ENCODE data around the gene SLC17A7.

Gene SLC17A7

DNA sequence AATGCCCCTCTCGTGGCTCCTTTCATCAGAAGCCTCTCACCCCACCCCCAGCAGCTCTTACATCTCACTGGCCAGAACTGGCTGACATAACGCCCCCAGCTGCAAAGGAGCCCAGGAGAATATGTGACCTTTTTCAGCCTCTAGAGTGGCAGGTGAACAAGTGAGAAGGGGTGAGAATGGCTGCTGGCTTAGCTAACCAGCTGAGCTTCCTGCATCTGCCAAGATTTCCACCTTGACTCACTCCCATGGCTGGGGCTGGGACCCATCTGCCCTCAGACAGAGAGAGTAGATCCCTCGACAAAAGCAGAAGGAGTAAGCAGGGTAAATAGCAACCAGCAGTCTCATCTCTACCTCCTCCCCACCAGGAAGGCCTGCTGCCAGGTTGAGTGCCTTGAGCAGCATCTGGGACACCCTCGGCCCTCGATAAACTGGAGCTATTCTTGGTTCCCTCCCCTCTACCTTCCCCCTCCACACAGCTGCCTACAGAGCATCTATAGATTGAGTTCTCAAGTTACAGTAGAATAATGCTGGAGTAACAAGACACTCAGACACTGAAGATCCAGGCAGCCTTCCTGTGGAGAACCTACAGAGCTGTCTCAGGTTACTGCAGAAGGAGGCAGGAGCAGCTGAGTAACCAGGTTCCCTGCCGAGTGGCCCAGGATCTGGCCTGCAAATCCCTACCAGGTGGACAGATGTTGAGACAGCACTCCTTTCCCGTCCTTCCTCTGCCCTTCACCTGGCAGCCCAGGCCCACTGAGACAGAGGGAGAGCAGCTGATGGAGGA is 37.7 kb downstream of the SLC17A7 start:
- DNase-seq: no peak

GRCh38 chr19:49400029-49400428 is 41.3 kb downstream of the SLC17A7 start:
- no peak for DNase-seq

DNA sequence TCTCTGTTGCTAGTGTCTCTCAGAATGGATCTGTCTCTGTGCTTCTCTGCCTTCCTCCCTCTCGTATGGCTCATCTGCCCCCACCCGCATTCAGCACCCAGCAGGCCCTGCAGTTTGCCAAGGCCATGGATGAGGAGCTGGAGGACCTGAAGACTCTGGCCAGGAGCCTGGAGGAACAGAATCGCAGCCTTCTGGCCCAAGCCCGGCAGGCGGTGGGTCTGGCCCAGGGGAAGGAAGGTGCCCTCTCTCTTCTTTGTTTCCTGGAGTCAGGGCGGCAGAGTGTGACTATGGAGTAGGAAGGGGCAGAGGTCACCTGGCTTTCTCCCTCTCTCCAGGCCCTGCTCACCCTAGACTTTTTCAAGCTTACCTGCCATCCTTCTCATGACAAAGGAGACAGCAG is 42.4 kb downstream of the SLC17A7 start:
- DNase-seq: no peak

- DNase-seq: no peak
These were observed 43.2 kb downstream of the SLC17A7 start for GRCh38 chr19:49398001-49398615.

DNA sequence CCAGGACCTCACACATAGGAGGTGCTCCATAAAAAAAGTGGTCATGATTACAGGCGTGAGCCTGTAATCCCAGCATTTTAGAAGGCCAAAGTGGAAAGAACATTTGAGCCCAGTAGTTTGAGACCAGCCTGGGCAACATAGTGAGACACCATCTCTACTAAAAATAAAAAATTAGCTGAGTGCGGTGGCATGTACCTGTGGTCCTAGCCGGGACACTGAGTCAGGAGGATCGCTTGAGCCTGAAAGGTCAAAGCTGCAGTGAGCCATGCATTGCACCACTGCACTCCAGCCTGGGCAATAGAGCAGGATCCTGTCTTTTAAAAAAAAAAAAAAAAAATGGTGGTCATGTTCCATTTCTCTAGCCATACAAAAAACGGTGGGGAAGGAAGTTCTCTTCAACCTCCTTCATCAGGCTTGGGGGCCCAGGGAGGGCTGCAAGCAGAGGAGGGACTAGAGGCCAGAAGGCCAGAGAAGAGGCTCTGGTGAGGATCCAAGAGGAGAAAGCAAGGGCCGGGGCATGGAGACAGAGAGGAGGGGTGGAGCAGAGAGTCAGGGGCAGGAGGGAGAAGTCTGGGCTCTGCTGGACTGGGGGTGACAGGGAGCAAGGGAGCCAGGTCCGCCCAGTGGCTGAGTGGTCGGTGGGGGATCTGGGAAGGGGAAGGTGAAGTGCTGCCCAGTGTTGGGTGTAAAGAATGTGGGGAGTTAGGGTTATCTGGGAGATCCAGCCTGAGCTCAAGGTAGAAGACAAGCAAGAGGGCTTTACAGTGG is 44.4 kb downstream of the SLC17A7 start:
- DNase-seq: no peak

DNA sequence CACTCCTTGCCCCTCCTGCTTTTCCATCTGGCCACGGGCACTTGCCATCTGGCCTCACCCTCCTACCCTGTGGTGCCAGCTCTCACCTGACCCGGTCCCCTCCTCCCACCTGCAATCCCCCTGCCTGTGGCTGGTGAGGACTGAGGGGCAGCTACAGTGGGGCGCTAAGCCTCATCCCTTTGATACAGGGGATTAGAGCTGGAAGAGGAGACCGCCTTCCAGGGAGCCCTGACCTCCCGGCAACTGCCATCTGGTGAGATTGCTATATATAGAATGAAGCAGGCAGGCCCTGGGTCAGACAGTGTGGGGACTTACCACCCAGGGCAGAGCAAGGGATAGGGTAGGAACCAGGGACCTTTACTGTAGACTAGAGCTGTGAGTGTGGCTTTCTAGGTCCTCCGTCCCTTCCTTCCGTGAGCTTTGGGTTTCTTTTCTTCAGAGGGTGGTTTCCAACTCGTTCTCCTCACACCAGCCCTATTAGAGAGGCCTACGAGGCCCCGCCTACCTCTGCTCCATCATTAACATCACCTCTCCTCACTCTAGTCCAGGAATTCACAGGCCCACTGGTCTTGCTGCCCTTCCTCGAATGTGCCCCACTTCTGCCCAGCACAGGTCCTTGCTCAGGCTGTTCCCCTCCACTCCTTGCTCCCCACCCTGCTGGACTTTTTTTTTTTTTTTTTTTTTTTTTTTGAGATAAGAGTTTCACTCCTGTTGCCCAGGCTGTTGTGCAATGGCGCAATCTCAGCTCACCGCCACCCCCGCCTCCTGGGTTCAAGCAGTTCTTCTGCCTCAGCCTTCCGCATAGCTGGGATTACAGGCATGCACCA is 45.5 kb downstream of the SLC17A7 start:
- no peak for DNase-seq

GRCh38 chr19:49393881-49394280 is 47.4 kb downstream of the SLC17A7 start:
- no peak for DNase-seq

DNA sequence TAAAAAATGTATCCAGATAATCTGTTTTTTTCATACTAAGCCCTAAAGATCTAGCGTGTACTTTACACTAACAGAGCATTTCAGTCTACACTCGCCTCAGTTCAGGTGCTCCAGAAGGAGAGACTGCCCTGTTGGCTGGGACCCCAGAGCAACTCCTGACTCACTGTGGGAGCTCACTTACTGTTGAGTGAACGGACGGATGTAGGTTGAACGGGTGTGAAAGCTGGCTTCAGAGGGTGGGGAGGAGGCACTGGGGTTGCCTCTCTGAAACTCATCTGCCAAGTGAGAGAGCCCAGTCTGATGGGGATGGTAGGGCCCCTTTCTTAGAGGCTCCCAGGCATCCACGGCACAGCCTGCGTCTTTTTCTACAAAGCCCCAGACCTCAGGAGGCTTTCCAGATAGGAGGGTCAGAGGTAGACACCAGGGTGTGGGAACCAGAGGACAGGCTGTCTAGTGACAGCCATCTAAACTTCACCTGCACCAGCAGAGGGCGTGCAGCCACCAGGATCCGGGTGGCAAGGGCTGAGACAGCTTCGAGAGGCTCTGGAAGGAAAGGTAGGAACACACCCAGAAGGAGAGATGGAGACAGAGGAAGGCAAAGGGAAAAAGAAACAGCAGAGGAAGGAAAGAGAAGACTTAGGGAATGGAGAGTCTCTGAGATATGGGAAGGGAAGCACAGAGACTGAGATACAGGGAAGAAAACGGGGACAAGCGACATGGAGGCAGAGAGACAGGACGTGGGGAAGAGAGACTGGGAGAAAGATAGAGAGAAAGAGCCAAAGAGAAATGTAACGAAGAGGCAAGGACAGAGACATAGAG is 49.5 kb downstream of the SLC17A7 start:
- peak; percentile 84 for DNase-seq

- no peak for DNase-seq
These were observed 50.4 kb downstream of the SLC17A7 start for GRCh38 chr19:49390929-49391359.

DNA sequence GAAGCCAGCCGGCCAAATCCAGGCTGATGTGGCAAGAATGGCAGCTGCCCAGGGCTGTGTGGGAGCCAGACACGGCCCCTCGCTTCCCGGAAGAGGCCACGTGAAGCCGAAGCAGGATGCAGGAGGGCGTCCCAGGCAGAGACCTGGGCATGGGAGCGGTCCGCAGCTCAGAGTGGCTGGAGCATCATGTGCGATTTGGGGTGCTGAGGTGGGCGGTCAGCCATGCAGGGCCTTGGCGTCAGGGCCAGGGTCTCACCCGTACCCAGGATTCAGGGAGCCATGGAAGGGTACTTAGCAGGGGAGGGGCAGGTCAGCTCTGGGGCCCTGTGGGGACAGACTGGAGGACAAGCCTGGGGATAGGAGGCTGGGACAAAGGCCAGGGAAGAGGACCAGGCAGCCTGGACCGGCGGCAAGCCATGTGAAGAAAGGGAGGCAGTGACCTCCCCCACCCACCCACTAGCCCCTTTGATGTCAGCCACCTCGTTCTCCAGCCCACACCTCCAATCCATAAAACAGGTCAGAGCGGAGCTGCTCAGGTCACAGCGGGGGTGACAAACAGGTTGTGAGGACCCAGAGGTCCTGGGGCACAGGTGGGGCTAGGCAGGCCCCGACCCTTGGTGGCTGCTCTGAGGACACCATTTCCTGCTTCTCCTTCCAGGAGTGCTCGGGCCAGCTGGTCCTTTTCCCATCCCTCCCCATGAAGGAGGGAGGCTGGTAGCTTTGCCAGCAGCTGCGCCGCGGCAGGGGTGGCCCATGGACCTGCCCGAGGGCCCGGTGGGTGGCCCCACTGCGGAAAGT is 51.0 kb downstream of the SLC17A7 start:
- no peak for DNase-seq

DNA sequence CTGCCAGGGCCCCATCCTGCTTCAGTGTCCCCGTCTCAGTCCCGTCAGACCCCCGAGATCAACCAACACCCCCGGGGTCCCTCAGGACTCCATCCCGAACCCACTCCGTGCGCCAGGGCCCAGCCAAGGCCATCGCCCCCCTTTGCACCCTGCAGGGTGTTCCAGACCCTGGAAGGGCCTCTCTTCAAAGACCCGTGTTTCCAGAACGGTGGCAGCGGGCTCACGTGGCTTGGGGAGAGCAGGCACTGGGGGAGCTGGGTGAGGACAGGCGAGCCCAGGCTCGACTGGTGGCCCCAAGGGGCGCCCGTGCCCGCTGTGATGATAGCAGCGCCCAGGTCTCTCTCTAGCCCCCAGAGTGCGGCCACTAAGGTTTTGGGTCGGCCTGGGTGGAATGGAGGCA is 51.9 kb downstream of the SLC17A7 start:
- DNase-seq: no peak

DNA sequence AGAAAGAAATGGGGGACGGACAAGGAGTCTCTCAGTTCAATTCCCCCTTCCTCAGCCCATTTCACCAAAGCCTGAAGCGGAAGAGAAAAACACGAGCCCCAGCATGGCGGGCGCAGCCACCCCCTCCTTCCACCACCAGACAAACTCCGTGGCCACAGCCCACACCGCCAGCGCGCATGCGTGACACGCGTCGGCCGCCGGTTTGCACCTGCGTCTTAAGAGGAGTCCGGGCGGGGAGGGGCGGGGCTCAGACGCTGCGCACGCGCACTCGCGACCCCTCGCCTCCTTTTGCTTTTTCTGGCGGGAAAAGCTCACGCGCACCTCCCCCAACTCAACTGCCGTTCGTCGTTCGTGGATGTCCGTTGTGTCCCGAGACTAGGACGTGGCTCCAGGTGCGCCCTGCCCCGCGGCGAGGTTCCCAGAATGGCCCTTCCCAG is 53.4 kb downstream of the SLC17A7 start, which contains the start of gene KASH5:
TSS of gene KASH5 (plus strand) at position 314 of the 437 bp plus-strand sequence. CDS start 2,635 bp downstream, outside the sequence.
- peak; percentile 82 to 86 for DNase-seq

- DNase-seq: no peak
These were observed 57.7 kb downstream of the SLC17A7 start for GRCh38 chr19:49383599-49383998.

DNA sequence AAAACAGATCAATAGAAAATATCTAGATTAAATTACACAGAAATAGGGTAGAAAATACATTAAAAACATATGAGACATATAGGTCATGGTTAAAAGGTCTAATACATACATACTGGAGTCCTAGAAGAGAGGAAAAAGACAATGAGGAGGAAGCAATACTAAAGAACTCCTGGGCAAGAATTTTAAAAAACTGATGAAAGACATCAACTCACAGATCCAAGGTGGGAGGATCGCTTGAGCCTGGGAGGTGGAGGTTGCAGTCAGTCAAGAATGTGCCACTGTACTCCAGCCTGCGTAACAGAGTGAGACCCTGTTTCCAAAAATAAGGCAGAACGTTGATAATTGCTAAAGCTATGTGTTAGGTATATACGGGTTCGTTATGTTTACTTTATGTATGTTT is 58.7 kb downstream of the SLC17A7 start:
- DNase-seq: no peak

GRCh38 chr19:49380391-49380790 is 60.9 kb downstream of the SLC17A7 start:
- no peak for DNase-seq
